Measurements from ENCODE around the gene HNRNPDL.
"Not testable (repeated sequence)": the region's sequence is repeated elsewhere in the genome, so short reads cannot be mapped to it uniquely, and the experiment has no call there.

HNRNPDL gene

DNA sequence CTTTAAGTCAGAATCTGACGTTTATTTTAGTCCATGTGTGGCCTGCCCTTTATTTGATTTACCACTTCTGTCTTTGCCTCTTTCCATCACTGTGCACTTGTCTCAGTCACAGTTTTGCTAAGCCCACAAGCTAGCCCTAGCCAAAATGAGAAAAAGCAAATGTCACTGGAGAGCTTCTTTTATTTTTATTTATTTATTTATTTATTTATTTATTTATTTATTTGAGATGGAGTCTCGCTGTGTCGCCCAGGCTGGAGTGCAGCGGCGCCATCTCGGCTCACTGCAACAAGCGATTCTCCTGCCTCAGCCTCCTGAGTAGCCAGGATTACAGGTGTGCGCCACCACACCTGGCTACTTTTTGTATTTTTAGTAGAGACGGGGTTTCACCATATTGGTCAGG is 40.2 kb downstream of the HNRNPDL start:
- not testable (repeated sequence) for DNase-seq (ENCODE audit: low spot score); H3K4me3 Mint-ChIP-seq; H3K27me3 Mint-ChIP-seq (ENCODE audit: low read depth); H3K9me3 Mint-ChIP-seq; H3K27ac Mint-ChIP-seq; H3K4me1 Mint-ChIP-seq (ENCODE audit: low read depth); H3K36me3 Mint-ChIP-seq (ENCODE audit: low read depth)

DNA sequence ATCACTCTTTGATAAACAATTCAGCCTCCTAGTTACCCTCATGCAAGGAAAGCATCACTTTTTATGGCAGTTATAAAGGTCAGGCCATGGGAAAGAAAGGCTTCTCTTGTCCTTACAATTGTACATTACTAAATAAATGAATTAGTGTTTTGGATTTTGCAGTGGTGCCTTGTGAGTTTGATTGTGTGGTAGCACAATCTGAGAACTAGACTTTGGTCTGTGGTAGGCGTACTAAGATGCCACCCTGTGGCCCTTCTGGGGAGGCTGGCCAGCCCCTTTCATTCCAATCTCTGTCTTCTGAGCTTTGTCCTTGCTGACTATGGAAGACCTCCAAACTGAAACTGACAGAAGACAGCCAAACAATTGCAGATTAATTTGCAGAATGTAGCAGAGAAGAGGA is 41.9 kb downstream of the HNRNPDL start:
- H3K36me3 Mint-ChIP-seq (ENCODE audit: low read depth), result no peaks in the 10 kb centered on the region
- H3K4me1 Mint-ChIP-seq (ENCODE audit: low read depth), result no peaks in the 10 kb centered on the region
- H3K27ac Mint-ChIP-seq, result no peak overlapping the region
- DNase-seq (ENCODE audit: low spot score), result no peak
- H3K9me3 Mint-ChIP-seq, result no peaks in the 10 kb centered on the region
- no peak overlapping the region for H3K4me3 Mint-ChIP-seq
- H3K27me3 Mint-ChIP-seq (ENCODE audit: low read depth), result no peaks in the 10 kb centered on the region

DNA sequence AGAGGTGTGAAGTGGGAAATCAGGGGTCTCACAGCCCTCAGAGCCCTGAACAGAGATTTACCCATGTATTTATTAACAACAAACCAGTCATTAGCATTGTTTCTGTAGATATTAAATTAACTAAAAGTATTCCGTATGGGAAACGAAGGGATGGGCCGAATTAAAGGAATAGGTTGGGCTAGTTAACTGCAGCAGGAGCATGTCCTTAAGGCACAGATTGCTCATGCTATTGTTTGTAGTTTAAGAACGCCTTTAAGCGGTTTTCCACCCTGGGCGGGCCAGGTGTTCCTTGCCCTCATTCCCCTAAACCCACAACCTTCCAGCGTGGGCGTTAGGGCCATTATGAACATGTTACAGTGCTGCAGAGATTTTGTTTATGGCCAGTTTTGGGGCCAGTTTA is 44.0 kb downstream of the HNRNPDL start:
- DNase-seq (ENCODE audit: low spot score); H3K36me3 Mint-ChIP-seq (ENCODE audit: low read depth); H3K27me3 Mint-ChIP-seq (ENCODE audit: low read depth); H3K27ac Mint-ChIP-seq; H3K9me3 Mint-ChIP-seq; H3K4me3 Mint-ChIP-seq; H3K4me1 Mint-ChIP-seq (ENCODE audit: low read depth): not testable (repeated sequence)

DNA sequence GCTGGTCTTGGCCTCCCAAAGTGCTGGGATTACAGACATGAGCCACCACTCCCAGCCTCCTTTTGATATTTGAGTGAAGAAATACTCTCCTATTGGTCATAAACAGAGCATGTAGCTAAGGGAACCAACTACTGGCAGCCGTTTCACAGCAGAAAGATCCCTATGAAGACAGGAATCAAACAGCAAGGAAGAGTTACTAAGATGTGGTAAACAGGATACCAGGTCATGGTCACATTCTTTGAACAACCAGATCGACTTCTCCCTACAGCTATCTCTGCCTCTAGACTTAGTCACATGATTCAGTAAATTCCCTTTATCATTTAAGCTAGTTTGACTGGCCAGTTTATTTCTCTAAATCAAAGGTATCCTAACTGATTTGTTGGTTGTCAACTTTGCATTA is 47.5 kb downstream of the HNRNPDL start:
- peaks cover 6% of the 10 kb centered on the region for H3K4me1 Mint-ChIP-seq (ENCODE audit: low read depth)
- no peak overlapping the region for H3K27ac Mint-ChIP-seq
- no peaks in the 10 kb centered on the region for H3K27me3 Mint-ChIP-seq (ENCODE audit: low read depth)
- no peak overlapping the region for H3K4me3 Mint-ChIP-seq
- H3K9me3 Mint-ChIP-seq, result peaks cover 5% of the 10 kb centered on the region
- H3K36me3 Mint-ChIP-seq (ENCODE audit: low read depth), result peaks cover 5% of the 10 kb centered on the region
- DNase-seq (ENCODE audit: low spot score), result no peak

DNA sequence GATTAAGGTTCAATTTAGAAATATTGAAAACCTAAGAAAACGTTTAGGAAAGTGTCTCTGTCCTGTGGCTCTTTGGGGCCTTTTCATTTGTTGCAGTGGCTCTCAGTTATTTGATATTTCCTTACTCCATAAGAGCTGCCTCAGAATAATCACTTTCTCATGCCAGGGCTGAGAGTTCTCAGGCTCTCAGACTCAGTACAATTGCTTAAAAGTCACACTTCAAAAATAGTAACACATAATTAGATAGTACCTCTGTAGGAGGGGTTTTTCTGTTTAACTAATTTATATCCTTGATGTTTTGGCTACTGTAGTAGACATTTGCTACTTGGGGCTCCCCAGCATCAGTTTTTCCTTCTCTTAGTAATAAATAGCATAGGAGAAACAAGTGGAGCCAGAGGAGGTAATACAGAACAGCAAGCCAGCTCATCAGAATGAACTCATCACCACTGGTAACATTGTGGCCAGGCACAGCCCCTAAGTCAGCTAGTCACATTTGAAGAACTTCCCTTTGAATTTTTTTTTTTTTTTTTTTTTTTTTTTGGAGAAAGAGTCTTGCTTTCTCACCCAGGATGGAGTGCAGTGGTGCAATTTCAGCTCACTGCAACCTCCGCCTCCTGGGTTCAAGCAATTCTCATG is 48.5 kb downstream of the HNRNPDL start:
- Mint-ChIP-seq H3K4me1 (ENCODE audit: low read depth) (peaks cover 9% of the 10 kb centered on the region), H3K9me3 (peaks cover 7% of the 10 kb centered on the region), H3K36me3 (ENCODE audit: low read depth) (peaks cover 8% of the 10 kb centered on the region), H3K27me3 (ENCODE audit: low read depth) (no peaks in the 10 kb centered on the region), H3K4me3 (no peak overlapping the region), H3K27ac (no peak overlapping the region)
- no peak for DNase-seq (ENCODE audit: low spot score)

DNA sequence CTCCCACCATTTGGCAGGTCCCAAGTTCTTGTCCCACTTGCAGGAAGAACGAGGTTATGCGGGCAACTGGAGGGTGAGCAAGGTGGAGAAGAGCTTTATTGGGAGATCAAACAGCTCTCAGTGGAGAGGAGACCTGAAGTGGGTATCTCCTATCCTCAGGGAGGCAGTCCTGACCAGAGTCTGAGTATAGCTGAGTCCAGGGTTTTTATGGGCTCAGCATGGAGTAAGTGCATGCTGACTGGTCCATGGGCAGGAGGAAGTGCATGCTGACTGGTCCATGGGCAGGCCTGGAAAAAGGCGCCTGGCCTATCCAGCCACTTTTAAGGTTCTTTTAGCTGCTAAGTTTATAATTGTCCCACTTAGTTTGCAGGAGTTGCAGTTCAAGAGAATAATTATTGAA is 49.0 kb downstream of the HNRNPDL start:
- peaks cover 12% of the 10 kb centered on the region for H3K4me1 Mint-ChIP-seq (ENCODE audit: low read depth)

DNA sequence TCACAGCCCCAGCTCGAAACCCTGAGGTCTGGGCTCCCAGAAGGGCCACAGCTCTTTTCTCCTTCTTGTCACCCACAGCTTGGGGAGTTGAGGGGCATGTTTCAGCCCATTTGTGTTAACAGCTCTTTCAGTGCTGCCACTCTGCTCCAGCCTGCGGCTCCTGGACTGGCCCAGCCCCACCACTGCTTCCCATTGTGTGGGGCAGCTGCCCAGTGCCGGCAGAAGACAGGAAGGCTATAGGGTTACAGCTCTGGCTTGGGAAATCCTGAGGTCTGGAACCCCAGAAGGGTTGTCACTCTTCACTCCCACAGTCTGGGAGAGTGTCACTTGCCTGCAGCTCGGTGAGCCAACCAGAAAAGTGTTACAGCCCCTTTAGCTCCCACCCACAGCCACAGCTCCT is 49.4 kb downstream of the HNRNPDL start:
- H3K36me3 Mint-ChIP-seq (ENCODE audit: low read depth), result peaks cover 15% of the 10 kb centered on the region
- H3K4me3 Mint-ChIP-seq, result no peak overlapping the region
- H3K9me3 Mint-ChIP-seq, result peaks cover 7% of the 10 kb centered on the region
- peaks cover 16% of the 10 kb centered on the region for H3K4me1 Mint-ChIP-seq (ENCODE audit: low read depth)
- H3K27me3 Mint-ChIP-seq (ENCODE audit: low read depth), result no peaks in the 10 kb centered on the region
- no peak for DNase-seq (ENCODE audit: low spot score)
- H3K27ac Mint-ChIP-seq, result no peak overlapping the region

More for the DNA sequence above, 49.0 kb downstream of the HNRNPDL start:
- H3K27ac Mint-ChIP-seq, result no peak overlapping the region
- H3K27me3 Mint-ChIP-seq (ENCODE audit: low read depth), result no peaks in the 10 kb centered on the region
- H3K4me3 Mint-ChIP-seq, result no peak overlapping the region
- no peak for DNase-seq (ENCODE audit: low spot score)
- H3K9me3 Mint-ChIP-seq, result peaks cover 7% of the 10 kb centered on the region
- H3K36me3 Mint-ChIP-seq (ENCODE audit: low read depth), result peaks cover 12% of the 10 kb centered on the region

DNA sequence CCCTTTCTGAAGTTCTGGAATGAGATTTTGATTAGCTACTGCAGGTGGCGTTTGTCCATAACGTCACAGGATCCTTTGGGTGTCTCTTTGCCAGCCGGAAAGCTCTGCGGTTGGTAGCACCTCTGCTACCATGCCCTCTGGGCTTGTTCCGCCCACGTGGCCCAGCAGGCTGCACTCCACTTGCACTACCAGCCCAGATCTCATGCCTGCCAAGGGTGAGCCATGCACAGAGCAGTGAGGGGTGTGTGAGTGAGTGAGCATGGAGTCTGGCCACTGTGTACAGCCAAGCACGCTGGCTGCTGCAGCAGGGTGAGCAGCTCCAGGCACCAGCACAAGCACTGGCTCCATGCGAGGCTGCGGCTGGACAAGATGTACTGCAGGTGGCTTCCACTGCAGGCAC is 49.9 kb downstream of the HNRNPDL start:
- no peak overlapping the region for H3K4me3 Mint-ChIP-seq
- H3K27ac Mint-ChIP-seq, result no peak overlapping the region
- peaks cover 20% of the 10 kb centered on the region for H3K4me1 Mint-ChIP-seq (ENCODE audit: low read depth)
- no peak for DNase-seq (ENCODE audit: low spot score)
- peaks cover 18% of the 10 kb centered on the region for H3K36me3 Mint-ChIP-seq (ENCODE audit: low read depth)
- peaks cover 7% of the 10 kb centered on the region for H3K9me3 Mint-ChIP-seq
- H3K27me3 Mint-ChIP-seq (ENCODE audit: low read depth), result no peaks in the 10 kb centered on the region

DNA sequence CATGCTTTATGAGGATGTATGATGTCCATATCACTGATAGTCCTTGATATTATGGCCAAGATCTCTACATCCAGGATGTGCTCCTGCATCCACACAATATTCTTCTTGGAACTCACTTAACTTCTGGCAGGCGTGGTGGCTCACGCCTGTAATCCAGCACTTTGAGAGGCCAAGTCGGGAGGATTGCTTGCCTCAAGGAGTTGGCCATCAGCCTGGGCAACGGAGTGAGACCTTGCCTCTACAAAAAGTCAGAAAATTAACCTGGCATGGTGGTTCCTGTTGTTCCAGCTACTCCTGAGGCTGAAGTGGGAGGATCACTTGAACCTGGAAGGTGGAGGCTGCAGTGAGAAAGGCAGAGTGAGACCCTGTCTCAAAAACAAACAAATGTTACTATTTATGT is 54.2 kb downstream of the HNRNPDL start:
- H3K9me3 Mint-ChIP-seq, result peaks cover 7% of the 10 kb centered on the region
- H3K27ac Mint-ChIP-seq, result peak overlapping the region; percentile 13
- DNase-seq (ENCODE audit: low spot score), result no peak
- H3K4me1 Mint-ChIP-seq (ENCODE audit: low read depth), result peaks cover 18% of the 10 kb centered on the region
- H3K27me3 Mint-ChIP-seq (ENCODE audit: low read depth), result peaks cover 2% of the 10 kb centered on the region
- peak overlapping the region; percentile 99 for H3K4me3 Mint-ChIP-seq
- peaks cover 40% of the 10 kb centered on the region for H3K36me3 Mint-ChIP-seq (ENCODE audit: low read depth)

DNA sequence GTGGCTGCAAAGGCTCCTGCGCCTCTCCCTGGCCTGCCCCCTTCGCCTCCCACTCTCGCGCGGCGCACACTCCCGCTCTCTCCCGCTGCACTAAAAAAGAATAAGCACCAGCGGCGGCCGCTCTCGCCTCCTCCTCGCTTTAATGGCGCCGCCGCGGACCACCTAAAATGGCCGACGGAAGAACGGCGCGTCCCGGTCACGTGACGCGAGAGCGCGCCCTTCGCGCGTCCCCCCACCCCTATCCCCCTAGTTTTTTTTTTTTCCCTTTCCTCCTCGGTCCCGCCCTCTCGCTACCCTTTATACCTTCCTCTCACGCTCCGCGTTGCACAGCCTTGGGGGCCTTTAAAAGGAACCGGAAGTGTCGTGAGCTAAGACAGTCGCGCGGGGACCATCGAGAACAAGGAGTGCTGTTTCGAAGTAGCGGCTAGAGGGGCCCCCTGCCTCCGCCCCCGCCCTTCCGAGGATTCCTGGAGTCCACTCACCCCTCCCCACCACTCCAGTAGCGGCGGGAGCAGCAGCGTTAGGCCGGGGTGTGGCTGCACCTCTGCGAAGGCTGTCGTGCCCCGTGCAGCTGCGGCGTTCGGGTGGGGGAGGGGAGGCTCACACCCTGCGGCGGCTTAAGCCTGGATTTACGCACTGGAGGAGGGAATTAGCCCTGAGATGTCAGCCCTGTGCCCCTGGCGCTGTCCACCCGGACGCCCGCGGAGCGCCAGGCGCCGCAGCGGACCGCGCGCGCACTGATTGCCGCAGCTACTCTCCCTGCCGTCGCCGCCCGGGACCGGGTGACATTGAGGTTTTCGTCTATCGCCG is 56.2 kb downstream of the HNRNPDL start, which contains the start of gene HNRNPD:
HNRNPD (minus strand) TSS at position 176 of the 810 bp plus-strand sequence. CDS start 313 bp downstream, outside the sequence.
- H3K4me1 Mint-ChIP-seq (ENCODE audit: low read depth), result peaks cover 31% of the 10 kb centered on the region
- DNase-seq (ENCODE audit: low spot score), result peak; percentile 95
- peak within 1 kb of the TSS; percentile 100 for H3K27ac Mint-ChIP-seq
- H3K27me3 Mint-ChIP-seq (ENCODE audit: low read depth), result peaks cover 2% of the 10 kb centered on the region
- H3K4me3 Mint-ChIP-seq, result peak within 1 kb of the TSS; percentile 99
- peaks cover 58% of the 10 kb centered on the region for H3K36me3 Mint-ChIP-seq (ENCODE audit: low read depth)
- peaks cover 3% of the 10 kb centered on the region for H3K9me3 Mint-ChIP-seq

DNA sequence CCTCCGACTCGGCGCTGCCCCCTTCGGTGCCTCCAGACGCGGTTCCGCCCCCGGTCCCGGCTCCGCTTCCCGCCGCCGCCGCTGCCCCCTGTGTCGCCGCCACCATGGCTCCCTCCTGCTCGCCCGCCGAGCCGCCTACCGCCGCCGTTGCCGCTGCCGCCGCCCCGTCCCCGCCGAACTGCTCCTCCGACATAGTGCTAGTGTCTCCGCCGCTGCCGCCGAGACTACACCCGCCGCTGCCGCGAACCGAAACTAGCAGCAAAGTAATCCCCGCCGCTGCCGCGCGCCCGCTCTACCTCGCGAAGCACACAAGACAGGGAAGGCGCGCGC is 56.8 kb downstream of the HNRNPDL start:
- DNase-seq (ENCODE audit: low spot score), result no peak
- Mint-ChIP-seq H3K27ac (peak overlapping the region; percentile 100), H3K27me3 (ENCODE audit: low read depth) (peaks cover 2% of the 10 kb centered on the region), H3K4me1 (ENCODE audit: low read depth) (peaks cover 35% of the 10 kb centered on the region), H3K9me3 (peaks cover 3% of the 10 kb centered on the region), H3K4me3 (peak overlapping the region; percentile 99), H3K36me3 (ENCODE audit: low read depth) (peaks cover 63% of the 10 kb centered on the region)

Data from T-helper 2 cell treated with Interferon-gamma antibody and Interleukin-4, amounts not matched to agents 5 μg/mL and 100 μg/mL, for 36 hours (primary cell).